Calu3 (cell line): ENCODE measurements around the gene CEP68. TPM values are rescaled to one million over a fixed set of nuclear protein-coding genes. Genes with fewer than 3 reads are reported as not detected.

Experiments used
- BruUV-seq: library from RNA; stranded (reverse); fragments of 400-500 nt; replicated peaks from 2 replicates; lab custom pipeline; 2021; lab: Mats Ljungman, UMichigan
- CTCF ChIA-PET: fragments of 300-600 bp; sonication (Branson Sonifier 250); formaldehyde crosslinking; loops from one replicate; lab custom pipeline; 2022; ENCODE audit warnings: antibody characterized with exemption; lab: Charles Lee
- DNase-seq: peaks from one replicate; pipeline ENCODE4 v3.0.0; 2022
- H3K27ac Mint-ChIP-seq: one replicate; pipeline ENCODE4 v1.8.0; 2022; ENCODE audit warnings: mixed read lengths; ENCODE audit not compliant: unreplicated experiment
- H3K27me3 Mint-ChIP-seq: one replicate; pipeline ENCODE4 v1.8.0; 2022; ENCODE audit warnings: mixed read lengths; ENCODE audit not compliant: unreplicated experiment
- H3K36me3 Mint-ChIP-seq: one replicate; pipeline ENCODE4 v1.8.0; 2022; ENCODE audit warnings: mild to moderate bottlenecking, moderate library complexity, mixed read lengths; ENCODE audit not compliant: insufficient read depth, unreplicated experiment
- H3K4me1 Mint-ChIP-seq: one replicate; pipeline ENCODE4 v1.8.0; 2022; ENCODE audit warnings: mild to moderate bottlenecking, low read depth, mixed read lengths; ENCODE audit not compliant: unreplicated experiment
- H3K4me3 Mint-ChIP-seq: one replicate; pipeline ENCODE4 v1.8.0; 2022; ENCODE audit warnings: mild to moderate bottlenecking, low read depth, moderate library complexity, mixed read lengths; ENCODE audit not compliant: unreplicated experiment
- H3K9me3 Mint-ChIP-seq: one replicate; pipeline ENCODE4 v1.8.0; 2022; ENCODE audit warnings: low read depth, mixed read lengths; ENCODE audit not compliant: unreplicated experiment
- CTCF ChIP-seq: fragments of 200-600 bp; IDR thresholded peaks from one replicate; pipeline ENCODE4 v1.8.0; 2022; ENCODE audit warnings: antibody characterized with exemption; ENCODE audit not compliant: unreplicated experiment
- intact Hi-C: fragments of 100-400 bp; cut with micrococcal nuclease; formaldehyde crosslinking; loops from one replicate; pipeline ENCODE4 v1.10.0; 2022; ENCODE audit not compliant: unreplicated experiment
- total RNA-seq: library from RNA; stranded (reverse); gene quantifications from 2 replicates; pipeline ENCODE4 v1.2.3, GENCODE V29; 2022

Gene CEP68
- total RNA-seq, 1 experiment from 2014 or later: 9.6 TPM

GRCh38 chr2:65113816-65114215, 57.6 kb downstream of the CEP68 start:
- intact Hi-C loops: no loop called here
- DNase-seq: no peak
- no peak overlapping the region for H3K27ac Mint-ChIP-seq
- BruUV-seq: no TSS peak
- H3K9me3 Mint-ChIP-seq: no peaks in the 10 kb centered on the region
- H3K4me1 Mint-ChIP-seq: peaks cover 6% of the 10 kb centered on the region
- H3K36me3 Mint-ChIP-seq: peaks cover 21% of the 10 kb centered on the region
- CTCF ChIA-PET: interaction anchor here (1.5 kb wide), 1 partner anchor 18 kb away, joined by 3 read pairs; no protein-coding TSS in a partner anchor
- H3K4me3 Mint-ChIP-seq: no peak overlapping the region
- no peak for TF ChIP-seq CTCF
- no peaks in the 10 kb centered on the region for H3K27me3 Mint-ChIP-seq

- H3K36me3 Mint-ChIP-seq: peaks cover 21% of the 10 kb centered on the region
- no peak overlapping the region for H3K4me3 Mint-ChIP-seq
- no TSS peak for BruUV-seq
- CTCF ChIA-PET: interaction anchor here (1.5 kb wide), 1 partner anchor 19 kb away, joined by 3 read pairs; no protein-coding TSS in a partner anchor
- H3K9me3 Mint-ChIP-seq: no peaks in the 10 kb centered on the region
- intact Hi-C loops: no loop called here
- peaks cover 6% of the 10 kb centered on the region for H3K4me1 Mint-ChIP-seq
- no peaks in the 10 kb centered on the region for H3K27me3 Mint-ChIP-seq
- no peak for TF ChIP-seq CTCF
- no peak for DNase-seq
- no peak overlapping the region for H3K27ac Mint-ChIP-seq
Measured at GRCh38 chr2:65114921-65115320, 58.7 kb downstream of the CEP68 start.

- H3K36me3 Mint-ChIP-seq: peaks cover 12% of the 10 kb centered on the region
- H3K27me3 Mint-ChIP-seq: no peaks in the 10 kb centered on the region
- intact Hi-C loops: no loop called here
- no TSS peak for BruUV-seq
- no peak for DNase-seq
- peaks cover 6% of the 10 kb centered on the region for H3K4me1 Mint-ChIP-seq
- TF ChIP-seq CTCF: no peak
- H3K27ac Mint-ChIP-seq: no peak overlapping the region
- no peak overlapping the region for H3K4me3 Mint-ChIP-seq
- no peaks in the 10 kb centered on the region for H3K9me3 Mint-ChIP-seq
- CTCF ChIA-PET: interaction anchor here (0.6 kb wide), 1 partner anchor 23 kb away, joined by 4 read pairs; no protein-coding TSS in a partner anchor
Measured at GRCh38 chr2:65116645-65117044, 60.4 kb downstream of the CEP68 start.

- no peak overlapping the region for H3K4me3 Mint-ChIP-seq
- CTCF ChIA-PET: interaction anchor here (0.6 kb wide), 2 partner anchors 64 to 66 kb away, joined by 3 to 6 read pairs; no protein-coding TSS in a partner anchor
- intact Hi-C loops: no loop called here
Measured at GRCh38 chr2:65120990-65121693, 64.9 kb downstream of the CEP68 start.

More at GRCh38 chr2:65120990-65121693, 64.9 kb downstream of the CEP68 start:
- TF ChIP-seq CTCF: no peak
- no TSS peak for BruUV-seq
- no peak for DNase-seq
- Mint-ChIP-seq H3K9me3 (no peaks in the 10 kb centered on the region), H3K27me3 (no peaks in the 10 kb centered on the region), H3K4me1 (peaks cover 9% of the 10 kb centered on the region), H3K36me3 (peaks cover 15% of the 10 kb centered on the region), H3K27ac (no peak overlapping the region)
